Measurements from ENCODE around the gene PIP5K1C.
A peak's percentile ranks its signal among the peaks of the same experiment; 100 is the strongest.

PIP5K1C gene

DNA sequence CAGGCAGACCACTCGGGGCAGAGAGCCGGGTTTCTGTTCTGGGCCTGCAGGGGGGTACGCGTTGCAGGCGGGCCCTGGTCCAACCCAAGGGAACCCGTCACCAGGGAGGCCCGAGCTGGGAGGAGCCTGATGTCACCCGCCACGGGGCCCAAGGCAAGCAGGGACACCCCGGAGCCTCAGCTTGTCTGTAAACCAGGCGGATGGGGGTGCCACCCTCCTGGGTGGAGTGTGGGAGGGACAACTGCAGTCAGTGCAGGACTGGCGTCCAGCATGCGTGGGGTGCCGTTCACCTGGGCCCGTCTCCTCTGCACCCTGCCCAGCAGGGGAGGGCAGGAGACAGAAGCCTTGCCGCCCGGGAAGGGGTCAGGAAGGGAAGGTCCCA, 80.6 kb downstream of the PIP5K1C start:
- in situ Hi-C loops (cut with HindIII; ENCODE audit: low sequenced_read_pairs): no loop called here
- no peak overlapping the region for H3K4me3 ChIP-seq (ENCODE audit: low read depth, low read length)
- TF ChIP-seq, protein P1, sequence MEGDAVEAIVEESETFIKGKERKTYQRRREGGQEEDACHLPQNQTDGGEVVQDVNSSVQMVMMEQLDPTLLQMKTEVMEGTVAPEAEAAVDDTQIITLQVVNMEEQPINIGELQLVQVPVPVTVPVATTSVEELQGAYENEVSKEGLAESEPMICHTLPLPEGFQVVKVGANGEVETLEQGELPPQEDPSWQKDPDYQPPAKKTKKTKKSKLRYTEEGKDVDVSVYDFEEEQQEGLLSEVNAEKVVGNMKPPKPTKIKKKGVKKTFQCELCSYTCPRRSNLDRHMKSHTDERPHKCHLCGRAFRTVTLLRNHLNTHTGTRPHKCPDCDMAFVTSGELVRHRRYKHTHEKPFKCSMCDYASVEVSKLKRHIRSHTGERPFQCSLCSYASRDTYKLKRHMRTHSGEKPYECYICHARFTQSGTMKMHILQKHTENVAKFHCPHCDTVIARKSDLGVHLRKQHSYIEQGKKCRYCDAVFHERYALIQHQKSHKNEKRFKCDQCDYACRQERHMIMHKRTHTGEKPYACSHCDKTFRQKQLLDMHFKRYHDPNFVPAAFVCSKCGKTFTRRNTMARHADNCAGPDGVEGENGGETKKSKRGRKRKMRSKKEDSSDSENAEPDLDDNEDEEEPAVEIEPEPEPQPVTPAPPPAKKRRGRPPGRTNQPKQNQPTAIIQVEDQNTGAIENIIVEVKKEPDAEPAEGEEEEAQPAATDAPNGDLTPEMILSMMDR (IDR thresholded peaks at IDR 0.05; ENCODE audit: low read depth, low read length): no peak
- no peak for DNase-seq (ENCODE audit: low read depth, low spot score)

DNA sequence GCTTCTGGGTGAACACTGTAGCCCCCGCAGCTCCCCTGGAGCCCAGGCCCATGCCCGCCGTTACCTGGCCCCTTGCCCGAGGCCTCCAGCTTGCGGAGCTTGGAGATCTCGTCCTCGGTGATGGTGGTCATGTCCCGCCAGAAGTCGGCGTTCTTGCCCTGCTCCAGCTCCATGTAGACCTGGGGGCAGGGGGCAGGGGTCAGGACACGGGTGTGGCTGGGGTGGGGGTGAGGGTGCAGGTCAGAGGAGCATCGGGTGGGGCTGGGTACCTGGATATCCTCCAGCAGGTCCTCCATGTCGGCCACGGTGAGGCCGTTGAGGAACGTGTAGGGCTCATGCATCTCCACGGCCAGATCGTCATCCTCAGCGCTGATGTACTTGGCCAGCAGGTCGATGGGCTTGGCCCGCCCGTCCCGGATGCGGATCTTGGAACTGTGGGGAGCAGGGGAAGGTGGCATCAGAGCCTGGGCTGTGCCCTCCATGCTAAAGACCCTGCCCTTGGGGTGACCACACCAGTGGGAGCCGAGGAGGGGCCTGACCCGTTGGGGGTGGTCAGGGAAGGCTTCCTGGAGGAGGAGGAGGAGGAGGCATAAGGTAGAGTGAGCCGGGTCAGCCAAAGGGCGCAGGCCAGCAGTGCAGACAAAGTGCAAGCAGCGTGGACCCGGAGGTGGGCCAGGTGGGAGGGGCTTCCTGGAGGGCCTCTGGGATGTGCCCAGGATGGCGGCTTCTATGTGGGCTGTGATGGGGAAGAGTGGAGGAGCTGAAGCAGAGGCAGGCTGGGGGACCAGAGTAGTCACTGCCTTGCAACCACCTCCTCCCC, 81.2 kb downstream of the PIP5K1C start:
- in situ Hi-C loops (cut with HindIII; ENCODE audit: low sequenced_read_pairs): no loop called here
- TF ChIP-seq, protein P1 (IDR thresholded peaks at IDR 0.05; ENCODE audit: low read depth, low read length): no peak
- H3K4me3 ChIP-seq (ENCODE audit: low read depth, low read length): no peak overlapping the region
- no peak for DNase-seq (ENCODE audit: low read depth, low spot score)

DNA sequence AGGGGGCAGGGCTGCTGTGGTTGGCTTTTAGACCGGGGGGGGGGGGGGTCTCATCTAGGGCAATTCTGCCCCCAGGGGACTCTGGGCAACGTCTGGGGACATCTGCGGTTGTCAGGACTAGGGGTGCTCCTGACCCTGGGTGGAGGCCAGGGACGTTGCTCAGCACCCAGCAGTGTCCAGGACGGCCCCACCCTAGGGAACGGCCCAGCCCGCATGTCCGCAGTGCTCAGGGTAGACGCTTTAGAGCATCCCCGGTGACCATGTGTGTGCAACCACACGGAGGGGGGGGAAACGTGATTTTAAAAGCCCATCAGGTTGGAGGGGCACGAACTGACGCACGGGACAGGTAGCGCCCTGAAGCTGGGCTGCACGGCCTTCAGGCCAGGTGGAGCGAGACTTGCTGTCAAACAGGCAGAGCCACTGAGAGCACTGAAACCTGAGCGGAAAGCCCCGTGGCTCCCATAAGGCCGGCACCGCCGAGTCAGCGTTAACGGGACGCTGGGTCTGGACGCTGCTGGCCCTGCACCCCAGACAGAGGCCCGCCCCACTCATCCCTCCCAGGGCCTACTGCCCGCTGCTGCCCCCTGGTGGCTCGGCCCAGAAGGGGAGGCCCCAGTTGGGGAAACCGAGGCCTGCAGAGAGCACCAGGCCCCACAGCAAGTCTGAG, 82.0 kb downstream of the PIP5K1C start:
- in situ Hi-C loops (cut with HindIII; ENCODE audit: low sequenced_read_pairs): no loop called here
- TF ChIP-seq, protein P1 (IDR thresholded peaks at IDR 0.05; ENCODE audit: low read depth, low read length): peak; percentile 96
- peak; percentile 29 for DNase-seq (ENCODE audit: low read depth, low spot score)
- no peak overlapping the region for H3K4me3 ChIP-seq (ENCODE audit: low read depth, low read length)

DNA sequence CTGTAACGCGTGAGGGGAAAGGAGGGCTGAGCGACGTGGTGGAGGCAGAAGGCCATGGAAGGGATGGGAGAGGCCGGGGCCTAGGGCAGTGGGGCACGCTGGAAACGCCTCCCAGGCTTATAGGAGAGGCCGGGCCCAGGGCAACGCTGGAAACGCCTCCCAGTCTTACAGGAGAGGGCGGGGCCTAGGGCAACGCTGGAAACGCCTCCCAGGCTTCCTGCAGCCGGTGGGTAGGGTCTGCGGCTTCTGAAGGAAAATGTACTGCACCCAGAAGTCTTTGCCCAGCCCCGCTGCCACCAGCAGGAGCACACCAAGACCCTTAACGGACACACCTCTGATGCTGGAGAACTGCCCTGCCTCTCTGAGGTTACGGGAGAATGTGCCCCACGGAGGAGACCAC, 82.8 kb downstream of the PIP5K1C start:
- TF ChIP-seq, protein P1 (IDR thresholded peaks at IDR 0.05; ENCODE audit: low read depth, low read length): no peak
- no peak for DNase-seq (ENCODE audit: low read depth, low spot score)
- no peak overlapping the region for H3K4me3 ChIP-seq (ENCODE audit: low read depth, low read length)
- in situ Hi-C loops (cut with HindIII; ENCODE audit: low sequenced_read_pairs): no loop called here

DNA sequence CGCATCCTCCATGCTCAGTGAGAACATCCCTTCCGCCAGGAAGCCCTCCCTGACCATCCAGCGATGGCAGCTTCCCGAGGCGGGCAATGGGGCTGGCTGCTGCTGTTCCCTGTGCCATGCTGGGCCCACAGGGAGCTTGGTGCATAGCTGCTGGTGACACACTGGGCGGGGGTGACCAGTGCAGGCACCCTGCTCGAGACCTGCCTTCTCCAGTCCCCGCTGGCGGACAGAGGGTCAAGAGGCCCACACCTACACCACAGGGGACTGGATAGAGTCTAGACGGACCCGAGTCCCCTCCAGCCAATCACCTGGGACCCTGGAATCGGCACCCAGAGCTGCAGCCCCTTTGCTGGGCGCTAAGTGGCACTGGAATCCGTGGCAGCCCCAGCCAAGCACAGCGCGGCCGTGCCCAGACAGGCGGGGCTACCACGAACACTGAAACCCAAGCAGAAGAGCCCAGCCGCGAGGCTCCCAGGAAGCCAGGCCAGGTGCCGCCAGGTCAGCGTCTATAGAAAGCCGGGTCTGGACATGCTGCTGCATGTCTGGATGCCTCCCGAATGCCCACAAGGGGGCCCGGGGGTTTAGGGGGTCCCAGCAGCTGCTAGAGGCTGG, 84.6 kb downstream of the PIP5K1C start:
- in situ Hi-C loops (cut with HindIII; ENCODE audit: low sequenced_read_pairs): no loop called here
- DNase-seq (ENCODE audit: low read depth, low spot score): no peak
- H3K4me3 ChIP-seq (ENCODE audit: low read depth, low read length): no peak overlapping the region
- TF ChIP-seq, protein P1 (IDR thresholded peaks at IDR 0.05; ENCODE audit: low read depth, low read length): no peak

DNA sequence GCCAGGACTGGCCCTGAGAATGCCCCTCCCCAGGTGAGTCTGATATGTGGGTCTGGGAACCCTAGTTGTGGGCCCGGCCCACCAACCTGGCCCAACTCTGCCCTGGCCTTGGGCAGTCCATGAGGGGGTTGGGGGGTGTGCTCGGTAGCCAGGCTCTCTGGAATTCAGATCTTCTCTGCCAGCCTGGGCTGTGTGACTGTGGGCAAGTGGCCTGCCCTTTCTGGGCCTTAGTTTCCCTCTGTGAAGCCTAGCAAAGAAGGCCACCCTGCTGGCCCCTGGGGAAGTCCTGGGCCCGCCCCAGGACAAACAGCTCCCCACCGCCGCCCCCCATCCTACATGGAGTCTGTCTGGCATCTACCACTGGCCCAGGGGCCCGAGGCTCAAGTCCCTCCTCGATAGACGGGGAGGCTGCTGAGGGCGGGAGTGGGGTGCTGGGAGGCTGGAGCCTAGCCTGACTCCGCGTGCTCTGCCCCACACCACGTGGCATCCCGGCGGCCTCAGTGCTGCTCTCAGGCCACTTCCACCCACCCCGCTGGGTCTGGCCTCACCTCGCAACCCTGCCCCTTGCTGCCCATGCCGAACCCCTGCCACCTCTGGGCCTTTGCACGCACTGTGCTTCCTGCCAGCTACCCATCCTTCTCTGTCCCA, 85.3 kb downstream of the PIP5K1C start:
- DNase-seq (ENCODE audit: low read depth, low spot score): no peak
- in situ Hi-C loops (cut with HindIII; ENCODE audit: low sequenced_read_pairs): no loop called here
- H3K4me3 ChIP-seq (ENCODE audit: low read depth, low read length): no peak overlapping the region
- TF ChIP-seq, protein P1 (IDR thresholded peaks at IDR 0.05; ENCODE audit: low read depth, low read length): no peak
